HepG2 (cell line): ENCODE measurements around the gene CD300LF. TPM values are rescaled to one million over a fixed set of nuclear protein-coding genes. Genes with fewer than 3 reads are reported as not detected.

Experiments used
- AHR ChIP-seq: IDR thresholded peaks from 2 replicates; pipeline ENCODE4 v1.6.1; 2018; ENCODE audit warnings: missing genetic modification reagents, missing compliant biosample characterization
- ATF6 ChIP-seq: sonication (generic); formaldehyde crosslinking; conservative IDR thresholded peaks from 2 replicates; pipeline ENCODE4 v1.4.0; 2020; ENCODE audit warnings: missing genetic modification reagents
- FOXC1 ChIP-seq: sonication (generic); formaldehyde crosslinking; IDR thresholded peaks from 2 replicates; pipeline ENCODE4 v1.8.0; 2022; ENCODE audit warnings: mild to moderate bottlenecking, missing genetic modification reagents, borderline replicate concordance
- HES4 ChIP-seq: sonication (generic); formaldehyde crosslinking; IDR thresholded peaks from 2 replicates; pipeline ENCODE4 v1.9.0; 2021; ENCODE audit warnings: mild to moderate bottlenecking, missing genetic modification reagents, borderline replicate concordance
- ISX ChIP-seq: sonication (generic); formaldehyde crosslinking; conservative IDR thresholded peaks from 2 replicates; pipeline ENCODE4 v1.5.0; 2020; ENCODE audit warnings: missing genetic modification reagents
- KMT2A ChIP-seq: sonication (generic); formaldehyde crosslinking; IDR thresholded peaks from 2 replicates; pipeline ENCODE4 v1.4.0; 2020; ENCODE audit warnings: missing genetic modification reagents
- MAZ ChIP-seq, 2 experiments: sonication (generic) in 1 of 2; formaldehyde crosslinking in 1 of 2; IDR thresholded peaks; 2 replicates each; pipeline versions ENCODE4 v1.5.0 to v1.6.1; 2012 to 2020; ENCODE audit warnings: low read depth in 2 of 2, mild to moderate bottlenecking in 2 of 2, borderline replicate concordance in 1 of 2, improper control_type of control experiment in 1 of 2, low read length in 1 of 2, missing genetic modification reagents in 1 of 2, moderate library complexity in 1 of 2
- NR3C1 ChIP-seq: sonication (generic); formaldehyde crosslinking; IDR thresholded peaks from 2 replicates; pipeline ENCODE4 v1.4.0; 2020; ENCODE audit warnings: missing genetic modification reagents
- SRSF4 ChIP-seq: fragments of 200-400 bp; formaldehyde crosslinking; IDR thresholded peaks from one replicate; pipeline ENCODE4 v1.6.1; 2018; ENCODE audit warnings: mild to moderate bottlenecking, low read depth, low read length, moderate library complexity; ENCODE audit not compliant: poor library complexity, severe bottlenecking
- SRY ChIP-seq: sonication (generic); formaldehyde crosslinking; IDR thresholded peaks from 2 replicates; pipeline ENCODE4 v1.8.0; 2022; ENCODE audit warnings: mild to moderate bottlenecking, missing genetic modification reagents
- YEATS2 ChIP-seq: sonication (generic); formaldehyde crosslinking; IDR thresholded peaks from 2 replicates; pipeline ENCODE4 v1.4.0; 2020; ENCODE audit warnings: missing genetic modification reagents, borderline replicate concordance
- ZBTB14 ChIP-seq: sonication (generic); formaldehyde crosslinking; IDR thresholded peaks from 2 replicates; pipeline ENCODE4 v1.4.0; 2020; ENCODE audit warnings: missing genetic modification reagents
- ZGPAT ChIP-seq: IDR thresholded peaks from 2 replicates; pipeline ENCODE4 v1.6.1; 2016; ENCODE audit warnings: mild to moderate bottlenecking
- ZHX1 ChIP-seq: sonication (generic); formaldehyde crosslinking; IDR thresholded peaks from 2 replicates; pipeline ENCODE4 v1.8.1; 2022; ENCODE audit warnings: low read depth, mild to moderate bottlenecking, missing genetic modification reagents
- ZNF382 ChIP-seq: sonication (generic); formaldehyde crosslinking; IDR thresholded peaks from 2 replicates; pipeline ENCODE4 v1.5.0; 2020; ENCODE audit warnings: missing genetic modification reagents, mild to moderate bottlenecking, borderline replicate concordance
- ZNF558 ChIP-seq: sonication (generic); formaldehyde crosslinking; IDR thresholded peaks from 2 replicates; pipeline ENCODE4 v1.9.0; 2022; ENCODE audit warnings: mild to moderate bottlenecking, missing genetic modification reagents, borderline replicate concordance
- polyA plus RNA-seq, 8 experiments: library from polyadenylated mRNA; depleted of rRNA in 3 of 8; stranded (reverse) in 7 of 8; unstranded in 1 of 8; fragments of >200 nt; fragmentation: Illumina TruSeq in 4 of 8; extraction: Trizol in 4 of 8; gene quantifications; 2 replicates each; pipeline versions ENCODE4 v1.2.1 to v1.2.3, GENCODE V29; 2011 to 2016; ENCODE audit warnings: low read depth in 4 of 8, missing spikeins in 1 of 8, mixed read lengths in 1 of 8; ENCODE audit not compliant: insufficient read depth in 1 of 8
- total RNA-seq, 5 experiments: library from RNA; depleted of rRNA; stranded (reverse); fragments of >200 nt; fragmentation: Illumina TruSeq; extraction: Trizol; gene quantifications; 2 replicates each; pipeline ENCODE4 v1.2.3, GENCODE V29; 2016; ENCODE audit warnings: low read depth in 1 of 5
- TF ChIP-seq, protein P1 (sequence below): sonication (generic); formaldehyde crosslinking; IDR thresholded peaks from 2 replicates; pipeline ENCODE4 v1.9.0; 2021; ENCODE audit warnings: missing genetic modification reagents, borderline replicate concordance

CD300LF gene
- total and polyA plus RNA-seq, 2 of the 13 experiments (the other 11 are each of a cell fraction or from before 2014, with no cell fraction given): not detected

- TF ChIP-seq ZNF558 (CRISPR knock-in tag) (peak; percentile 66; the same call in 1 of the 2 replicates), ZHX1 (CRISPR knock-in tag) (peak; percentile 56; the same call in 1 of the 2 replicates), FOXC1 (CRISPR knock-in tag) (peak; percentile 75; the same call in 1 of the 2 replicates), ZNF382 (CRISPR knock-in tag) (no peak), MAZ (IDR thresholded peaks at IDR 0.05; ENCODE audit: borderline replicate concordance, low read depth, low read length) (peak; percentile 78), MAZ (CRISPR knock-in tag; IDR thresholded peaks at IDR 0.05; ENCODE audit: low read depth) (no peak; the same call in 1 of the 2 replicates), ISX (no peak), HES4 (CRISPR knock-in tag) (peak; percentile 70; the same call in 1 of the 2 replicates), NR3C1 (no peak), YEATS2 (CRISPR knock-in tag) (peak; percentile 49; the same call in 1 of the 2 replicates), SRSF4 (no peak), AHR (no peak), KMT2A (CRISPR knock-in tag) (peak; percentile 19; the same call in 1 of the 2 replicates), SRY (CRISPR knock-in tag) (peak; percentile 44; the same call in 1 of the 2 replicates), ZGPAT (CRISPR knock-in tag) (peak; percentile 96), ZBTB14 (no peak), ATF6 (CRISPR knock-in tag) (no peak)
- TF ChIP-seq, protein P1, sequence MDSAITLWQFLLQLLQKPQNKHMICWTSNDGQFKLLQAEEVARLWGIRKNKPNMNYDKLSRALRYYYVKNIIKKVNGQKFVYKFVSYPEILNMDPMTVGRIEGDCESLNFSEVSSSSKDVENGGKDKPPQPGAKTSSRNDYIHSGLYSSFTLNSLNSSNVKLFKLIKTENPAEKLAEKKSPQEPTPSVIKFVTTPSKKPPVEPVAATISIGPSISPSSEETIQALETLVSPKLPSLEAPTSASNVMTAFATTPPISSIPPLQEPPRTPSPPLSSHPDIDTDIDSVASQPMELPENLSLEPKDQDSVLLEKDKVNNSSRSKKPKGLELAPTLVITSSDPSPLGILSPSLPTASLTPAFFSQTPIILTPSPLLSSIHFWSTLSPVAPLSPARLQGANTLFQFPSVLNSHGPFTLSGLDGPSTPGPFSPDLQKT (CRISPR knock-in tag): no peak
Measured at GRCh38 chr17:74736513-74737298, 24.0 kb upstream of the CD300LF start, which contains the start of gene RAB37 (continued).
